Thyroid gland (tissue), 4 donors: ENCODE results near the gene OVCA2.

Experiments used
- CTCF ChIP-seq, 6 experiments: fragments of 200-600 bp in 3 of 6; fragments of 450-650 bp in 3 of 6; sonication (generic) in 3 of 6; IDR thresholded peaks; one replicate each; pipeline ENCODE4 v1.5.1; 2016 to 2019; ENCODE audit warnings: antibody characterized with exemption in 6 of 6, mild to moderate bottlenecking in 2 of 6, inconsistent platforms in 1 of 6, moderate library complexity in 1 of 6
- POLR2A ChIP-seq, 2 donors: fragments of 450-650 bp; IDR thresholded peaks; one replicate each; pipeline ENCODE4 v1.6.1; 2017; ENCODE audit warnings: antibody characterized with exemption in 2 of 2, mild to moderate bottlenecking in 2 of 2, moderate library complexity in 1 of 2

- no peak for TF ChIP-seq CTCF (IDR thresholded peaks at IDR 0.05)
- TF ChIP-seq POLR2A (IDR thresholded peaks at IDR 0.05): no peak
These were observed 25.8 kb downstream of the OVCA2 start for GRCh38 chr17:2067608-2068024.
